ENCODE measurements around the gene PGM2L1.

DNA sequence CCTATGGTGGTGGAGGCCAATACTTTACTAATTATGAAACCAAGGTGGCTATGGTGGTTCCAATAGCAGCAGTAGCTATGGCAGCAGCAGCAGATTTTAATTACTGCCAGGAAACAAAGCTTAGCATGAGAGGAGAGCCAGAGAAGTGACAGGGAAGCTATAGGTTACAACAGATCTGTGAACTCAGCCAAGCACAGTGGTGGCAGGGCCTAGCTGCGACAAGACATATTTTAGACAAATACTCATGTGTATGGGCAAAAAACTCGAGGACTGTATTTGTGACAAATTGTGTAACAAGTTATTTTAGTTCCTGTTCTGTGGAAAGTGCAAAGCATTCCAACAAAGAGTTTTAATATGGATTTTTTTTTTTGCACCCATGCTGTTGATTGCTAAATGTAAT, 42.6 kb downstream of the PGM2L1 start:
- TF ChIP-seq, protein P1, sequence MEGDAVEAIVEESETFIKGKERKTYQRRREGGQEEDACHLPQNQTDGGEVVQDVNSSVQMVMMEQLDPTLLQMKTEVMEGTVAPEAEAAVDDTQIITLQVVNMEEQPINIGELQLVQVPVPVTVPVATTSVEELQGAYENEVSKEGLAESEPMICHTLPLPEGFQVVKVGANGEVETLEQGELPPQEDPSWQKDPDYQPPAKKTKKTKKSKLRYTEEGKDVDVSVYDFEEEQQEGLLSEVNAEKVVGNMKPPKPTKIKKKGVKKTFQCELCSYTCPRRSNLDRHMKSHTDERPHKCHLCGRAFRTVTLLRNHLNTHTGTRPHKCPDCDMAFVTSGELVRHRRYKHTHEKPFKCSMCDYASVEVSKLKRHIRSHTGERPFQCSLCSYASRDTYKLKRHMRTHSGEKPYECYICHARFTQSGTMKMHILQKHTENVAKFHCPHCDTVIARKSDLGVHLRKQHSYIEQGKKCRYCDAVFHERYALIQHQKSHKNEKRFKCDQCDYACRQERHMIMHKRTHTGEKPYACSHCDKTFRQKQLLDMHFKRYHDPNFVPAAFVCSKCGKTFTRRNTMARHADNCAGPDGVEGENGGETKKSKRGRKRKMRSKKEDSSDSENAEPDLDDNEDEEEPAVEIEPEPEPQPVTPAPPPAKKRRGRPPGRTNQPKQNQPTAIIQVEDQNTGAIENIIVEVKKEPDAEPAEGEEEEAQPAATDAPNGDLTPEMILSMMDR (IDR thresholded peaks at IDR 0.05) = no peak
- TF ChIP-seq POLR2A (IDR thresholded peaks at IDR 0.05) = no peak
